Measurements from ENCODE around the gene GNB1. TPM values are rescaled to one million over a fixed set of nuclear protein-coding genes. Genes with fewer than 3 reads are reported as not detected.

Gene GNB1
- total RNA-seq, result 84.6 and 88.7 TPM in 2 replicates

DNA sequence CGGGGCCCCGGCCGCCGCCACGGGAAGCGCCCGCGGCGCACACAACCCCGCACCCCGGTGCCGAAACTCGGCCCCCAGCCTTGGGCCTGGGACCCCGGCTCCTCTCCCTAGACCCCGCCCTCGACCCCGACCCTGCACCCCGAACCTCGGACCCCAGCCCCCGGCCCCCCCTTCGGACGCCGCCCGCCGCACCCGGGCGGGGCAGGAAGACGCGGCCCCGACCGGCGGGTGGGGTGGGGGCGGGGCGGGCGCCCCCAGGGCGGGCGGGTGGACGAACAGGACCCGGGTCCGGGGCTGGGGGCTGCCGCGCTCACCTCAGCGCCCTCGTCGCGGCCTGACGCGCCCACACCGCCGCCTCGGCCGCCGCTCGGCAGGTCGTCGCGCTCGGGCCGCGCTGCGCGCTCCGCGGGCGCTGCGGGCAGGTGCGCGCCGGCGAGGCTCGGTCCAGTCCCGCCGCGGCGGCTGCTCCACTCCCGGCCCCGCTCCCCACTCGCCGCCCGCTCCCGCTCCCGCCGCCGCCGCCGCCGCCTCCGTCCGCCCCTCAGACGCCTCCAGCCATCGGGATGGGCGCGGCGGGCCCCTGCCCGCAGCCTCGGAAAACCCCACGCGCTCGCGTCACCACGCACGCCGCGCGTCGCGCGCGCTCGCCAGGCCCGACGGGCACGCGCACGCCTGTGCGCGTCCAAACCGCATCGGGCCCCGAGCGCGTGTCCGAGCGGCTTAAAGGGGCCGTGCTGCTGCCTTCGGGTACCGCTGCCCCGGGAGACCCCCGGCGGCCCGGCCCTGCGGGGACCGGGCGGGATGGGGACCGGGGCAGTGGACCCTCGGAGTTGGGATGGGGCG is at the start of gene GNB1:
Gene GNB1 (minus strand): TSS at position 582 of the 843 bp plus-strand sequence. CDS start 65,634 bp downstream, outside the sequence.
- peak within 1 kb of the TSS; percentile 88 for H3K4me2 ChIP-seq (ENCODE audit: insufficient read depth, low read length)
- DNase-seq (ENCODE audit: insufficient read length, low spot score, missing footprints), result peak; percentile 100
- H3K36me3 ChIP-seq (ENCODE audit: insufficient read depth, low read length), result no peaks in the 10 kb centered on the region
- peaks cover 7% of the 10 kb centered on the region for H3K27me3 ChIP-seq (ENCODE audit: insufficient read depth, low read length)
- peak within 1 kb of the TSS; percentile 70 for H3K27ac ChIP-seq (ENCODE audit: low read depth, low read length)
- peaks cover 37% of the 10 kb centered on the region for H4K20me1 ChIP-seq (ENCODE audit: insufficient read depth, low read length)
- no peaks in the 10 kb centered on the region for H3K9me3 ChIP-seq (ENCODE audit: low read depth, low read length)
- no peak for TF ChIP-seq CTCF (IDR thresholded peaks at IDR 0.05; ENCODE audit: extremely low read depth, low read depth, low read length)
- peak within 1 kb of the TSS; percentile 85 for H2AFZ ChIP-seq (ENCODE audit: low read length)
- peaks cover 25% of the 10 kb centered on the region for H3K4me1 ChIP-seq (ENCODE audit: insufficient read depth, low read length)
- peak within 1 kb of the TSS; percentile 88 for H3K4me3 ChIP-seq (ENCODE audit: insufficient read depth, low read length)
- peaks cover 50% of the 10 kb centered on the region for H3K79me2 ChIP-seq (ENCODE audit: insufficient read depth, low read length)

DNA sequence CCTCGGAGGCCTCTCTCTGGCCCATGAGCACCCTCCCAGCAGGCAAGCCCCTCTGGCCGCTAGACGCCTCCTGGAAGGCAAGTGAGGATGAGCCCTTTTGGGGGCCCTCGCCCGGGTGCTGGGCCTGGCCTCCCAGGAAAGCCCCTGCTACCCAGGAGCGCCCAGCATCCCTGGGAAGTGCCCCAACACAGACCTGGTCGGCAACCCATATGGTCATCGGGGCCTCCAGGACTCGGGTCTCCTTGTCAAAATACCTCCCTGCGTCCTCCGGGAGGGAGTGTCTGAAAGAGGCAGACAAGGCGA is 49.2 kb upstream of the GNB1 start:
- H3K27me3 ChIP-seq (ENCODE audit: insufficient read depth, low read length), result peaks cover 5% of the 10 kb centered on the region
- no peaks in the 10 kb centered on the region for H3K36me3 ChIP-seq (ENCODE audit: insufficient read depth, low read length)
- no peak overlapping the region for H3K27ac ChIP-seq (ENCODE audit: low read depth, low read length)
- TF ChIP-seq CTCF (IDR thresholded peaks at IDR 0.05; ENCODE audit: extremely low read depth, low read depth, low read length), result no peak
- H3K4me2 ChIP-seq (ENCODE audit: insufficient read depth, low read length), result no peak overlapping the region
- no peaks in the 10 kb centered on the region for H3K79me2 ChIP-seq (ENCODE audit: insufficient read depth, low read length)
- H3K9me3 ChIP-seq (ENCODE audit: low read depth, low read length), result no peaks in the 10 kb centered on the region
- H3K4me3 ChIP-seq (ENCODE audit: insufficient read depth, low read length), result no peak overlapping the region
- no peak for DNase-seq (ENCODE audit: insufficient read length, low spot score, missing footprints)
- H2AFZ ChIP-seq (ENCODE audit: low read length), result no peak overlapping the region
- no peaks in the 10 kb centered on the region for H4K20me1 ChIP-seq (ENCODE audit: insufficient read depth, low read length)
- no peaks in the 10 kb centered on the region for H3K4me1 ChIP-seq (ENCODE audit: insufficient read depth, low read length)

DNA sequence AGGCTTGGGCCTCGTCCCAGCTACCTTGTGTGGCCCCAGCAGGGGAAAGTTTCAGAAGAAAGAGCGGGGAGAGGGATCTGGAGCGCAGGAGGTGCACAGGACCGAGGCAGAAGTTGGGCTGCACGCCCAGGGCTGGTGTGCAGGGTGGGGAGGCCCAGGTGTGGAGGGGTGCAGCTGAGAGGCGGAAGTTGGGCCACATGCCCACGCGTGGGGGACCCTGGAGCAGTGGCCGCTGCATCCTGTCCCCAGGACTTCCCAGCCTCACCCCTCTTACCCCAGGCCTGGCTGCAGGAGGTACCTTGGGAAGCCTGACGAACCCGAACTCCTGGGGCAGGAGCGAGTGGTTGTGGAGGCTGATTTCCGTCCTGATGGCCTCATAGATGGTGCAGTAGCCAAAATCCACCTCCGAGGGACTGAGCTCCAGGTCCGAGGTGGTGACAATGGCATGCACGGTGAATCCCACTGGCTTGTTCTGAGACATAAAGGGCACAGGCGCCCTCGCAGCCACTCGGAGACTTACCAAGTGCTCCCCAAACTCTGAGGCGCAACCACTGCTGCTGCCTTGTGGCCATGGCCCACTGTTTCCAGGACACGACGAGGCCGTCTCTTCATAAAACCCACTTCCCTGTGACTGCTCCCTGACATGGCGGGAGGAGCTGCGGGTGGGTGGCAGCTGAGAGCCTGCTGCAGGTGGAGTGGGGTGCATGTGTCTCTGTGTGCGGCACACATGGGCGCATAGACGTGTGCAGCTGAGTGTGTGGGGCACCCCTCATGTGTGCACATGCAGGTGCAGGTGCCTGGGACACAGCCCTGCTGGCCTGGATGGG is 48.6 kb upstream of the GNB1 start:
- TF ChIP-seq CTCF (IDR thresholded peaks at IDR 0.05; ENCODE audit: extremely low read depth, low read depth, low read length), result no peak
- Histone ChIP-seq H3K4me3 (ENCODE audit: insufficient read depth, low read length) (no peak overlapping the region), H3K79me2 (ENCODE audit: insufficient read depth, low read length) (no peaks in the 10 kb centered on the region), H3K9me3 (ENCODE audit: low read depth, low read length) (no peaks in the 10 kb centered on the region), H3K4me2 (ENCODE audit: insufficient read depth, low read length) (no peak overlapping the region), H3K27me3 (ENCODE audit: insufficient read depth, low read length) (peaks cover 3% of the 10 kb centered on the region), H2AFZ (ENCODE audit: low read length) (no peak overlapping the region), H3K4me1 (ENCODE audit: insufficient read depth, low read length) (no peaks in the 10 kb centered on the region), H3K36me3 (ENCODE audit: insufficient read depth, low read length) (no peaks in the 10 kb centered on the region), H3K27ac (ENCODE audit: low read depth, low read length) (no peak overlapping the region), H4K20me1 (ENCODE audit: insufficient read depth, low read length) (no peaks in the 10 kb centered on the region)
- DNase-seq (ENCODE audit: insufficient read length, low spot score, missing footprints), result no peak
